ENCODE results near the gene ZDHHC20. TPM values are rescaled to one million over a fixed set of nuclear protein-coding genes. Genes with fewer than 3 reads are reported as not detected.

ZDHHC20 gene
- total RNA-seq, 2 experiments from 2014 or later = 40.2 to 44.9 TPM

Other genes with a start within 250 kb of the ZDHHC20 start
- 10 to 100 TPM; 28.4 to 28.7 TPM for gene MICU2, start 144.9 kb upstream of the ZDHHC20 start, total RNA-seq
- under 1 TPM in 1 of 2 experiments, not detected in 1; 0.19 TPM for gene FGF9, start 211.8 kb upstream of the ZDHHC20 start, total RNA-seq